ENCODE data around the gene WDFY2.

The WDFY2 gene

DNA sequence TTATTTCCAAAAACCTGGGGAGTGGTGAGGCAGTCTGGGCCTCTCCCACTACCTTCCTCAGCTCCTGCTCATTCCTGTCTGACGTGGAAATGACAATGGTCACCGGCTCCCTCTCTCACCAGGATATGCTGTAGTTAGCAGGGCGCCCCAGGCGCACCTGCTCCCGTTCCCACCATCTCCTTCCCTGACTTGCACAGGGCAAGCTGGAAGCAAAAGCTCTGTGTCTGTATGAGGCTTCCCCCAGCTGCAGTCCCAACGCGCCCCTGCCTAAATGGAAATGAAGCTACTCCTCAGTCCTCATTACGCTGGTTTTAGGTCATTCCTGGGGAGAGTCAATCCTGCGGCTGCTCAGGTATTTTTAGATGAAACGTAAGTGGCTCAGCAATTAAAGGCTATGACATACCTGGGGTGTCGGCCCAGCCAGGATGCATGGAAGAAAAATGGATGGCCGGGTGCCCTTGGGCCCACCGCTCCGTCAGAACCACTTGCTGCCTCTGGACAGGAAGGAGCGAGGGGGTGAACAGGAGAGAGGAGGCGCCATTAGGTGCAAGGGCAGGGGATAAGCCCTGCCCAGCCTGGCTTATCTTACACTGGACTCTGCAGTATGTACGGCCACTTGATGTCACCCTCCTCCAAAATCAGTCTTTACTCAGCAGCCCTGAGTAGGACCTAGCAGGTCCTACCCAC, 187.3 kb downstream of the WDFY2 start:
- H3K4me3 ChIP-seq (ENCODE audit: low read depth, low read length), result no peak overlapping the region
- DNase-seq (ENCODE audit: low read depth), result no peak

DNA sequence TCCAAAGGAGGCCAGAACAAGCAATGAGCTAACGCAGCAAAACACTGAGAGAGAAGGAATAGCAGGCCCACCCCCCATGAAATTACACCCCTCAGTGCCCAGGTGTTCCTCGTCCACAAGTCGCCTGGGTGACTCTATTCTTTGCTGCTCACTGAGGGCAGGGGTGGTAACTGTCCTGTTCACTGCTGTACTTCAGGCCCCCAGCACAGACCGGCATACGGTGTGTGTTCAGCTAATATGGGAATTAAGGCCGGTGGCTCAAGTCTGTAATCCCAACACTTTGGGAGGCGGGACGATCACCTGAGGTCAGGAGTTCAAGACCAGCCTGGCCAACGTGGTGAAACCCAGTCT, 187.8 kb downstream of the WDFY2 start:
- TF ChIP-seq, protein P1, sequence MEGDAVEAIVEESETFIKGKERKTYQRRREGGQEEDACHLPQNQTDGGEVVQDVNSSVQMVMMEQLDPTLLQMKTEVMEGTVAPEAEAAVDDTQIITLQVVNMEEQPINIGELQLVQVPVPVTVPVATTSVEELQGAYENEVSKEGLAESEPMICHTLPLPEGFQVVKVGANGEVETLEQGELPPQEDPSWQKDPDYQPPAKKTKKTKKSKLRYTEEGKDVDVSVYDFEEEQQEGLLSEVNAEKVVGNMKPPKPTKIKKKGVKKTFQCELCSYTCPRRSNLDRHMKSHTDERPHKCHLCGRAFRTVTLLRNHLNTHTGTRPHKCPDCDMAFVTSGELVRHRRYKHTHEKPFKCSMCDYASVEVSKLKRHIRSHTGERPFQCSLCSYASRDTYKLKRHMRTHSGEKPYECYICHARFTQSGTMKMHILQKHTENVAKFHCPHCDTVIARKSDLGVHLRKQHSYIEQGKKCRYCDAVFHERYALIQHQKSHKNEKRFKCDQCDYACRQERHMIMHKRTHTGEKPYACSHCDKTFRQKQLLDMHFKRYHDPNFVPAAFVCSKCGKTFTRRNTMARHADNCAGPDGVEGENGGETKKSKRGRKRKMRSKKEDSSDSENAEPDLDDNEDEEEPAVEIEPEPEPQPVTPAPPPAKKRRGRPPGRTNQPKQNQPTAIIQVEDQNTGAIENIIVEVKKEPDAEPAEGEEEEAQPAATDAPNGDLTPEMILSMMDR (IDR thresholded peaks at IDR 0.05; ENCODE audit: insufficient read depth, low read depth, low read length, missing control alignments), result no peak
- no peak overlapping the region for H3K4me3 ChIP-seq (ENCODE audit: low read depth, low read length)
- DNase-seq (ENCODE audit: low read depth), result no peak

More for the DNA sequence above, 187.3 kb downstream of the WDFY2 start:
- TF ChIP-seq, protein P1 (IDR thresholded peaks at IDR 0.05; ENCODE audit: insufficient read depth, low read depth, low read length, missing control alignments), result no peak

DNA sequence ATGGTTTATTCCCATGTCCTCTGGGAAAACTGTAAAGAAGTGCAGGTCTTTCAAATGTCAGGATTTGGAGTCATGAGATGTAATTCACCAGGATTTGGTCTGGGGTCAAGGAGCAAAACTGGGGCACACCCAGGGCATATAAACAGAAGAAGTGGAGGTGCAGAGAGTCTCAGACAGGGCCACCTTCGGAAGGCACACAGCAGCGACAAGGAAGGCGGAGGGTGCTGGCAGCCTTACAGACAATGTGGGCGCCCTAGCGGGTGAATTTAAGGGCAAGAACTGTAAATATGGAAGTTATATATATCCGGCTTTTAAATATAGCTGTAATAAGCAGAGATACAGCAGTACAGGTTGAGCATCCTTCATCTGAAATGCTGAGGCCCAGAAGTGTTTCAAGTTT, 188.5 kb downstream of the WDFY2 start:
- TF ChIP-seq, protein P1 (IDR thresholded peaks at IDR 0.05; ENCODE audit: insufficient read depth, low read depth, low read length, missing control alignments), result no peak
- no peak for DNase-seq (ENCODE audit: low read depth)
- no peak overlapping the region for H3K4me3 ChIP-seq (ENCODE audit: low read depth, low read length)

DNA sequence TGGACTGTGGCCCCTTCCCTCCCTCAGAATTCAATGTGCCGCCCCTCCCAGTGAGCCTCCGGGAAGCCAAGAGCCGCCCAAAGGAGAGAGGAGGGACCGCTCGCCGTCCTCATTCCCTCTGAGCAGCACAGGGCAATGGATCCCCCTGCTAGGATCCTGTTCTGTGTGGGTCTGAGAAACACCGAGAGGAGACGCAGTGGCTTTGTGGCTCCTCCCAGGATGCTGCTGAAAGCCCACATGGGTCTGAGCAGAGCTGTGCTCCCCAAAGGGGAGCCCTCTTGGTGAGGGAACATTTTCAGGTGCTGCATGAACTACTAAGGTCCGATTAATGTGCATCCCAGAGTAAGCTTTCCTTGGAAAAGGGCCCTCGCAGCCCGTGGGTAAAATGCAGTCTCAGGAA, 189.3 kb downstream of the WDFY2 start:
- no peak for DNase-seq (ENCODE audit: low read depth)
- no peak overlapping the region for H3K4me3 ChIP-seq (ENCODE audit: low read depth, low read length)
- TF ChIP-seq, protein P1 (IDR thresholded peaks at IDR 0.05; ENCODE audit: insufficient read depth, low read depth, low read length, missing control alignments), result no peak

DNA sequence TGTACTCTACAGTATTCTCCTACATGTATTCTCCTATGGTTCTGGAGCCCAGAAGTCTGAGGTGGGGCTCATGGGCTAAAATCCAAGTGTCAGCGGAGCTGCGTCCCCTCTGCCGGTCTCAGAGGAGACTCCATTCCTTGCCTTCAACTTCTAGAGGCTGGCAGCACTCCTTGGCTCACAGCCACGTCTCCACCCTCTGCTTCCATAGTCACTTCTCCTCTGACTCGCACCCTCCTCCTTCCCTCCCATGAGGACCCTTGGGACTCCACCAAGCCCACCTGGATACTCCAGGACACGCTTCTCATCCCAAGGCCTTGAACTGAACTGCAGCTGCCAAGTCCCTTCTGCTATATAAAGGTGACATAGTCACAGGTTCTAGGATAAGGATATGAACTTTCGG, 191.9 kb downstream of the WDFY2 start:
- H3K4me3 ChIP-seq (ENCODE audit: low read depth, low read length), result no peak overlapping the region
- DNase-seq (ENCODE audit: low read depth), result no peak
- TF ChIP-seq, protein P1 (IDR thresholded peaks at IDR 0.05; ENCODE audit: insufficient read depth, low read depth, low read length, missing control alignments), result no peak

DNA sequence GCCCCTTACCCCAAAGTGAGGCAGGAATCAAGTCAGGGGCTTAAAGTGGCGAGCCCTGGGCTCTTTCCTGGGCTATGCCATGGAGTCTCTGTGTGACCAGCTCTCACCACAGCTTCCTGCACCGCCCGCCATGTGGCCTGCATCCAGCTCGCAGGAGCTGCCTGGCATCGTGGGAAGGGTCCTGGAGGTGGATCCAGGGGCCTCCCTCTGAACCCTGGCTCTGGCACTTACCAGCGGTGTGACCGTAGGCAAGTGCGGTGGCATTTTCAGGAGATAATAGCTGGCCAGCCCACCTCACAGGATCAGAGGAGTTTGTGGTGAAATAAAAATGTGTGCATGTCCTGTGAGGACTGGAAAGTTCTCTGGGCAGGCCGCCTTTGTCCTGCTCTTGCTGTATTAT, 193.7 kb downstream of the WDFY2 start:
- no peak for DNase-seq (ENCODE audit: low read depth)
- H3K4me3 ChIP-seq (ENCODE audit: low read depth, low read length), result no peak overlapping the region
- TF ChIP-seq, protein P1 (IDR thresholded peaks at IDR 0.05; ENCODE audit: insufficient read depth, low read depth, low read length, missing control alignments), result no peak

DNA sequence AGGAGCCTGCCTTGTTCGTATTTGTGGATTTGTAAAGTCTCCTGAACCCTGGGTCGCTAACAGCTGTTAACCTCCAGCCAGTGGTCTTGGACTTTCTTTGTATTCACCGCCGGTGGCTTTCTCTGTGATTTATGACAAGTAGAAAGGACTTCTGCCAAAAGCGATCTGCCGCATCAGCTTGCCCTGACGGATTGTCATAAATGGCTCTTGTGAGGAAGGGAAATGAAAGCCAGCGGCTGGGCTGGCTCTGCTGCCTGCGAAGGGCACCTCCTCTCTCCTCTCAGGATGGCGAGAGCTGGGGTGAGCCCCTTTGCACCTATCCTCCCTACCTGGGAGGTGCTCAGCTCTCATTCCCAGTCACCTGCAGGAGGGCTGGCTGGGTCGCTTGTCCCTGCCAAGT, 194.1 kb downstream of the WDFY2 start:
- no peak for DNase-seq (ENCODE audit: low read depth)
- no peak overlapping the region for H3K4me3 ChIP-seq (ENCODE audit: low read depth, low read length)
- TF ChIP-seq, protein P1 (IDR thresholded peaks at IDR 0.05; ENCODE audit: insufficient read depth, low read depth, low read length, missing control alignments), result no peak

Measured in GM12865 (cell line).